Ureter (tissue), 1 donor: Measurements from ENCODE around the gene CALM1. TPM values are rescaled to one million over a fixed set of nuclear protein-coding genes. Genes with fewer than 3 reads are reported as not detected.

ENCODE experiments used
- DNase-seq: peaks from one replicate; pipeline ENCODE4 v3.0.0-alpha.2; 2020; ENCODE audit warnings: low spot score
- total RNA-seq: library from RNA; stranded (reverse); gene quantifications from one replicate; pipeline ENCODE4 v1.2.4, GENCODE V29; 2023
- donor health status: DM: yes; HTN: yes; CAD: no.

Gene CALM1
- total RNA-seq, 1 donor from 2014 or later: 335 TPM

DNA sequence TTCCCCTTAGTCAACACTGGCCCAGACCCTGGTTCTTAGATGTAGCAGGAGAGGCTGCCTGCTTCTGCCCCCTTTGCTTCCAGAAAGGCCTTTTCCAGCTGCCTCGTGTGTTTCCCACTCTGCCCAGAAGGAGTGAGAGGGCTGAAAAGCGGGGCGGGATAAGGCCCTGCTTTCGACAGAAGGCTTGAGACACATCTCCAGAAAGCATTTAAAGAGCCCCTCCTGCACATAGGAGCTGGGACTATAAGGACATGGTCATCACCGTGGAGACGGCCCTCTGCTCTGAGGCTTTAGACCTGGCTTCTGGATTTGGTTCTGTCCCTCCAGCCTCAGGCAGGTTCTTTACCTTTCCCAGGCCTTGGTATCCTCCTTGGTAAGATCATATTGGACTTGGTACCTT, 11.9 kb downstream of the CALM1 start:
- DNase-seq: no peak

DNA sequence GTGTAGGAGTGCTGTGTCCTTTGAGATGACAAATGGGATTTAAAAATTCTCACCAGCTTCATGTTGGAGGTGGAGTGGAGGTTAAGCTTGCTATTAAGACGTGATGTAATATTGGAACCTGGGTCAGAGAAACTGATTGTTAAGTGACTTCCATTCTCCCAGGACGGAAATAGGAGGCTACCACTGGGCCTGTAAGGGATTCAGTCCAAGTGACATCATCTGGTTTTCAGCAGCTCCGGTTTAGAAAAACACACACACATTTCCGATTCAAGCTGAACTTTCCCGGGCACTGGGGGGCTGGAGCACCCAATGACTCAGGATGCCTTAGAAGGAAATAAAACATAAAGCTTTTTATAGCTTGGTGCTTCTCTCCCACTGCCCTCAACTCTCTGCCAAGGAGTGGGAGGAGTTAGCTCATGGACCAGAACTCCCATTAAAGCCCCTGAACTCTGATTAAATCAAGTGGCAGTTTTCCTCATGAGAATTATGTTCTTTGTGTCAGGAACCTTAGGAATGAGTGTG, 12.4 kb downstream of the CALM1 start:
- DNase-seq: peak; percentile 70

DNA sequence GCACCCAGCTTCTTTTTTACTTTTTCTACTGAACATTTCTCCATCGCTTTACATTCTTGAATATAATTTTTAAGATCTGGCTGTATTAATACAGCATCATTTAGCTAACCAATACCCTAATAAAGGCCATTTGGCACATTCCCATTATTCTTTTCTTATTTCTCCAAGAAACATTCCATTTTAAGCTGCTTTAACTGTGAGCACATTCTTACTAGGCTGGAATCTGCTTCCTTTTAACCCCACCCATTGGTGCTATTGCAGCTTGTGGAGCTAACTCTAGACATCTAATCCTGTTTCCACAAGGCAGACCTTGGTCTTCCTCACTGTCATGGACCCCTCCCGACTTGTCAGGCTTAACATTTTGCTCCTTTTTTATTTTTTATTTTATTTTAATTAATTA, 15.2 kb downstream of the CALM1 start:
- DNase-seq: no peak

DNA sequence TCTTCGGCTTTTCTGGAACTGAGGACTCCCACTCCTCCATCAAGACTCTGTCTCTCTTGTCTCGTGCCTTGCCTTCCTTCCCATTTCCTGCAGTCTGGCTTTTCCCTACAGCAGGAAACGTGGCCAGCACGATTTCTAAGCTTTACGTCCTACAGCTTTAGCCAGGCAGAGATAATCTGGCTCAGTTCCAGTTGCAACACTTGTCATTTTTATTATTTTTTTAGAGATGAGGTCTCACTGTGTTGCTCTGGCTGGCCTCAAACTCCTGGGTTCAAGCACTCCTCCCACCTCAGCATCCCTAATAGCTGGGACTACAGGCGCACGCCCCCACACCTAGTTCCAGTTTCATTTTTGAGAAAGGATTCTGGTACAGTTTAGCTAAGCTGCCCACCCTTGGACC, 19.9 kb downstream of the CALM1 start:
- DNase-seq: no peak

DNA sequence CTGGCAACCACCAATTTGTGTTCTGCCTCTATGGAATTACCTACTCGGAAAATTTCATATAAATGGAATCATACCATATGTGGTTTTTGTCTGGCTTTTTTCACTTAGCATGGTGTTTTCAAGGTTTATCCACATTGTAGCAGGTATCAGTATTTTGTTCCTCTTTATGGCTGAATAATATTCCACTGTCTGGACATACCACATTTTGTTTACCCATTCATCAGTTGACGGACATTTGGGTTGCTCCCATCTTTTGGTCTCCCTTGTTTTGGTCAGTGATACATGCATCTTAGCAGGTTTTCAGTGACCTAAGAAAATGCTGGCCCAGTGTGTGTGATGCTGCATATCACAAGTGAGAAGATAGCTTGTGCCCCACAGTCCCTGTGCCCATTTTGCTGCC, 21.2 kb downstream of the CALM1 start:
- no peak for DNase-seq

DNA sequence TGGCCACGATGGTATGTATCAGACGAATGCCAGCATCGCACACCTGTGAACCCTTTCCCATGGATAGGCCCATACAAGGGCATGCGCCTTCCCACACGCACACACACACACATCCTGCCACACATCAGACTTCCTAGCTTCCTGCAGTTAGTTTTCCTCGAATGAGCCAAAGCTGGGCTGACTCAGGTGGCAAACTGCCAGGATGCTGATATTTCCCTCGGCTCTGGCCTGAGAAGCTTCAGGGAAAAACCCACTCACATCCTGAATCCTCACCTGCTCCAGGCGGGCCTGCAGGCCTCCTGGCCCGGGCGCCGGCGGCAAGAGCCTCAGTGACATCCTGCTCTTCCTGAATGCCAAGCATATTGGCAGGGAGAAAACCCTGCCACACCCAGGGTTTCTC, 22.4 kb downstream of the CALM1 start:
- DNase-seq: peak; percentile 86

DNA sequence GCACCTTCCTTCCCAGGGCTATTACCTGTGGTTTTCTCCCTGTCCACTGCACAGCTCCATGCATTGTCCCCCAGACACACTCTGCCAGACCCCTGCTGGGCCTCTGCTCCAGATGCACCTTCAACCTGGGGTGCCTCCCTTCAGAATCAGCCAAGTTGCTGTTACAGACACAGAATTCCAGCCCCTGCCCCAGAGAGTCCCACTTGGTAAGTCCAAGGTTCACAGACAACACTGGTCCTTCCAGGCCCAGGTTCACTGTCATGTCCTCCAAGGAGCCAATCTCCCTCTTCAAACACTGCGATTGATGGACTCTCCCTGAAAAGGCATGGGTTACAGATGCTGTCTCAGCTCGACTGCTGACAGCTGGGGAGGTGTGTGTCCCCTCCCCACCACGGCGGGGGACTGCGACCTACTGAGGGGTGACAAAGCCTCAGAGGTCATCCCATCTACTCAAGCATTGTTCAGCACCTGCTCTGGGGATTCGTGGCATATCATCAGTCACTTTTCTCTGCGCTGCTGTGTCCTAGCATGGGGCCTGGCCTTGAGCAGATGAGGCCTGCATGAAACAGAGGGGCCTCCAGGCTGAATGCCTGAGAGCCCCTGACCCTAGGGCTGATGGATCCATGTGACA, 24.3 kb downstream of the CALM1 start:
- DNase-seq: no peak

DNA sequence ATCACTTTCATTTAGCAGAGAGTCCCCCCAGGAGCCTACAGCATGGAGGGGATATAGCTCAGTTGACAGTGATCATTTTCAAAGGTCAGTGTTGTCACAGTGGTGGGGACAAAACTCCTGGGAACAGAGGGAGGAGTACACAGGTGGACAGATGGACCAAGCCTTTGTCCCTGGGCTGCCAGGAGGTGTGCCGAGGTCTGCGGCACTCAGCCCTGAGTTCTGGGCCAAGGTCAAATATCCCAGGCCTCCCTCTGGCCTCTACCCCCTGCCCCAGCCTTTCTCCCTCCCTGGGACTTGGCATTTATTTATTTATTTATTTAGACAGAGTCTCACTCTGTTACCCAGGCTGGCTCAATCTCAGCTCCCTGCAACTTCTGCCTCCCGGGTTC, 24.8 kb downstream of the CALM1 start:
- no peak for DNase-seq

DNA sequence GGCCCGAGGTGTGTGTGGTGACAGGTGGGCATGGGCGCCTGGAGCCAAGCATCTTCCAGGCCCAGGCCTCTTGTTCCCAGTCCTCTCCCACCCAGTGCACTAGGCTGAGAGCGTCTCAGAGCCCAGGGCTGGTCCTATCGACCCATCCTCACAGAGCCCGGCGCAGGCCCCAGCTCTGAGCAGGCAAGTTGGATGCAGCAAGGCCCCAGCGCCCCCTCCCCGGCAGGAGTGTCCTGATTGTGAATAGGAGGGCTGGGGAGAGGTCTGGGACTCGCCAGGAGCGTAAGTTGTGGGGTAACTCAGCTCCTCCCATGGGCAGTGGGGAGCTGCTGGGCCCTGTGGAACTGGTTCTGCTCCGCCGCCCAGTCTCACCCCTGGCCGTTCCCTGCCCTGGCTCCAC, 26.3 kb downstream of the CALM1 start:
- DNase-seq: no peak

DNA sequence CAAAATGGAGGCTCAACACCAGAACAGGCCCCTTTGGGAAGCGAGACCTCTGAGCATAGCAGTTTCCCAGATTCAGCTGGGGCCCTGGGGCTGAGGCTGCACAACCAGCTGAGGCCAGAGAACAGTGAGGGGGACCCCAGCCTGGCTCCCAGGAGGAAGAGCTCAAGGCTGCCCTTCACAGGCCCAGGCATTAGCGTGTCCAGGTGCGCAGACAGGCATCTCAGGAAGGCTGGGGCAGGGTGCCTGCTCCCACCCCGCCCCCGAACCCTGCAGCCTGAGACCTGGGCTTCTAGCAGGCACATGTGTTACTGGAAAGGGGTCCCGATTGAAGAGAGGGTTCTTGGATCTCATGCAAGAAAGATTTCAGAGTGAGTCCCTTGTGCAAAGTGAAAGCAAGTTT, 27.2 kb downstream of the CALM1 start:
- no peak for DNase-seq

DNA sequence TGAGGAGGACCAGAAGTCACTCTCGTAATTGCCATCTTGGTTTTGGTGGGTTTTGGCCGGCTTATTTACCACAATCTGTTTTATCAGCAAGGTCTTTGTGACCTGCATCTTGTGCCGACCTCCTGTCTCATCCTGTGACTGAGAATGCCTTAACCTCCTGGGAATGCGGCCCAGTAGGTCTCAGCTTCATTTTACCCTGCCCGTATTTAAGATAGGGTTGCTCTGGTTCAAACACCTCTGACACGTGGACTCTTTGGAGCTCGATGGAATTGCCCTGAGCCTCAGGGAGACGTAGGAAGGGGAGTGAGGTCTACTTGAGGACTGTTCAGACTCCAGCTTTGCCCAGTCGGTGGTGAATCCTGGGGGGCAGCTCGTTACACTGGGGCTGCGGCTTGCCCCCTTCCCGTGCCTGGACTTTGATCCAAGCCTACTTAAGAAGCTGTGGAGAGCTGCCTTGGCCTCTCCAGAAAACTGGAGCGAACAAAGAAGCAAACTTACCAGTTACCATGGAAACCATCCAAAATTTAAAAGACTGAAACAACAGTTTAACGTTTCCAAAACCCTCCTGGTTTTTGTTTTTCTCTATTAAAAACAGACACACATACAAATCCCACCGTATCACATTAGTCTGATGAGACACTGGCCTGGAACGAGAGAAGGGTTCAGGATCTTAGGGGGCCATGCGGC, 28.0 kb downstream of the CALM1 start:
- no peak for DNase-seq

DNA sequence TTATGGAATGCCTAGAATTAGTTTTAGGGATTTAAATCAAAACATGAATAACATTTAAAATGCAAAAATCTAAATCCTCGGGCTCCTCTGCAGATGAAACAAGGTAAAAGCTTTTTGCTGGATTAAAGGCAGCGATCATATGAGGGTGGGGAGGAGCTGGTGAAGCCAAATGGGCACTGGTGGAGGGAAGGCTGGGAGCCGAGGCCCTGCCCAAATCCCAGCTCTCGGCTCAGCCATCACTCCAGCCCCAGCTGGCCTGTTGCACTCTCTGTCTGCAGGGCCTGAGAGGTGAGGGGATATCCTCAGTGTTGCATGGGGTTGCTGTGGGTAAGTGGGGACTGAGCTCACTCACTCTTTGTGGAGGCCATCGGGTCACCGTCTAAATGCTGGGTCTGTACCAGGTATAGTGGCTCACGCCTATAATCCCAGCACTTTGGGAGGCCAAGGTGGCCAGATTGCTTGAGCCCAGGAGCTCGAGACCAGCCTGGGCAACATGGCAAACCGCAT, 28.6 kb downstream of the CALM1 start:
- DNase-seq: no peak

DNA sequence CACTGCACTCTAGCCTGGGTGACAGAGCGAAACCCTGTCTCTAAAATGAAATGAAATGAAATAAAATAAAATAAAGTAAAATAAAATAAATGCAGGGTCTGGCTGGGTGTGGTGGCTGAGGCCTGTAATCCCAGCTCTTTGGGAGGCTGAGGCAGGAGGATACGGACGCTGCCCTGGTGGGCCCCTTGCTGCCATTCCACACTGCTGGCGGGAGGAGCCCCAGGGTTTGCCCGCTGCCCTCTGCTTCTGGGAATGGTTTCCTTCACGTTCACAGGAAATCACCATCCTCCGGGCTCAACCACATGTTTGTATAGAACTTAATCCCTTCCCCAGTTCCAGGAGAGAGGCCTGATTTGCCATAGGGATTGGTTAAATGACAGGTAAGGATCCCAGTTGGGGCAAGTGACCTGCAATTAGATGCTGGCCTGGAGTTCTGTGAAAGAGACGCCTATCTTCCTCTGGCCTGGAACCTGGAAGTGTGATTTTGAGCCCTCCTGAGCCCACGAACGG, 29.3 kb downstream of the CALM1 start:
- DNase-seq: no peak

DNA sequence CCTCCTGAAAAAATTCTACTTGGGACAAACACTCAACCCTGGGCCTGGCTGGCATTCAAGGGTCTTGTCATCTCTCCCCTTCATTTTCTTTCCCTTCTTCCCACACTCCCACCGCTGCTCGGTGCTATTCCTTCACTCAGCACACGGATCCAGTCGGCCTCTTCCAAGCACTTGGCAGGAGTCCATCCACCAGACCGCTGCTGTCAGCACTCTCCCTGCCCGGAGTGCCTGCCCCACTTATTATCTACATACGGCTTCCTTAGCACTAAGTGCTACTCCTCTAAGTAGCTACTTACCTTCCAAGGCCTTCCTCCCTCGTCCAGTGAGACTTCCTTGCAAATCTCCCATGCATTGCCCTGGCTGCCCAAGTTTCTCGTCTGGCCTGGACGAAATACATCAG, 29.8 kb downstream of the CALM1 start:
- DNase-seq: peak; percentile 47

DNA sequence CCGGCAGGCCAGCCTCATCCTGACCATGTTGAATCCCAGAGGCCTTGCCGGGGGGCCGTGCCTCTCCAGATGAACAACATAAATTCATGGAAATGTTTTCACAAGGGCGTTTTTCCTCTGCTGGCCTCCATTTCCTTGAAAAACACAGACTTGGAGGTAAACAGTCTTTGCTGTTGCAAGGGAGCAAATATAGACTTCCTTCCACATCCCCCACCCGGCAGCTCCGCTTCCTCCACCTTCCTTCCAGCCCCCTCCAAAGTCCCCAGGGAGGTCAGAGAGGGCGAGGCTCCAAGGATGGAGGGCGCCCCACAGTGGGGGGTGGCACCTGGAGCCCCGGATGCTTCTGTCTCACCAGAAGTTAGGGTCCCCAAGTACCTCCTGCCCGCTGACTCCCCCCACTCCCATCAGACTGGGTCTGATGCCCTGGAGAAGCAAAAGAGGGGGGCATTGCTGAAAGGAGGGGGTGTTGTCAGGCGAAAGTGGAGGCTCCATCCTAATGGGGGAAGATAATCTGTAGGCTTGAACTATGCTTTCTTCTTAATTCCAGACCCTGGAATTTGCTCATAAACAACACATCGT, 31.1 kb downstream of the CALM1 start:
- DNase-seq: no peak

DNA sequence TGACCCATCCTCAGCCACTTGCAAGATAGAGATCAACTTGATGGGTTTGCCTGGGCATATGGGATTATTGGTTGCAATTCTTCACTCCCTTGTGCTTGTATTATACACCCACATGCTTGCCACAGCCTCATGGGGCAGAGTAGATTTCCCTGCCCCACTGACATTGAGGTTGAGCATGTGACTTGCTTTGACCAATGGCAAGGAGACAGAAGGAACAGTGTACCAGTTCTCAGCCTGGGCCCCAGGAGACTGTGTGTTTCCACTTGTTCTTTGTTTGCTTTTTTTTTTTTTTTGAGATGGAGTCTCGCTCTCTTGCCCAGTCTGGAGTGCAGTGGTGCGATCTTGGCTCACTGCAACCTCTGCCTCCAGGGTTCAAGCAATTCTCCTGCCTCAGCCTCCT, 31.8 kb downstream of the CALM1 start:
- no peak for DNase-seq

DNA sequence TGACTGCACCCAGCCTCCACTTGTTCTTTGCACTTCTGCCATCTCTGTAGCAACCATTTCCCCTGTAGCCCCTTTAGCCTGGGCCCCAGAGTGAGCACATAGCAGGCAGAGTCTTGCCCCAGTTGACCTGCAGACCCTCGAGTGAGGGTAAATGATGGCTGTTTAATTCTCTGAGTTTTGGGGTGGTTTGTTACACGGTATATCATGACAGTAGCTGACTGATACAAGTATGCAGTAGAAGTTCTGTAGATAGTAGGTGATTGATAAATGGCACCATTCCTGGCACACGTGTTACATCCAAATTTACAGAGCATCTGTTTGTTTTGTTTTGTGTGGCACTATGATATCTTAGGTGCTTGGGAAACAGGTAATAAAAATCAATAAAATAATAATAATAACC, 32.4 kb downstream of the CALM1 start:
- no peak for DNase-seq

DNA sequence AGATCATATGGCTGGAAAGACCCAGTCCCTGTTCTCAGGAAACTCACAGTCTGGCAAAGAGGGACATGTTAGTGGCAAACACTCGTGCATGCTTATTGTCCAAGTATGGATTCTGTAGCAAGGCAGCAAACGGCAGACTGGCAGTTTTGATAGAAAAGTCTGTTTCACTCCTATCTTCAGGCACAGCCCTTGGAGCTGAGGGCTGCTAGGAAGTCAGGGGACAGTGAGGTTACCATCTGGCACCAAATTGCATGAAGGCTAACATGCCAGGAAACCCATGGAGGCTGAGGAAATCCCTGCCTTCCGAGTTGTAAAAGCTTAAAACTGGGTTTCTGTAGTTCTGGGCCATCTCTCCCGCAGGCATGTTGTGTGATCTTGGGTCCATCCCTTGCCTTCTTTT, 32.9 kb downstream of the CALM1 start:
- DNase-seq: no peak

DNA sequence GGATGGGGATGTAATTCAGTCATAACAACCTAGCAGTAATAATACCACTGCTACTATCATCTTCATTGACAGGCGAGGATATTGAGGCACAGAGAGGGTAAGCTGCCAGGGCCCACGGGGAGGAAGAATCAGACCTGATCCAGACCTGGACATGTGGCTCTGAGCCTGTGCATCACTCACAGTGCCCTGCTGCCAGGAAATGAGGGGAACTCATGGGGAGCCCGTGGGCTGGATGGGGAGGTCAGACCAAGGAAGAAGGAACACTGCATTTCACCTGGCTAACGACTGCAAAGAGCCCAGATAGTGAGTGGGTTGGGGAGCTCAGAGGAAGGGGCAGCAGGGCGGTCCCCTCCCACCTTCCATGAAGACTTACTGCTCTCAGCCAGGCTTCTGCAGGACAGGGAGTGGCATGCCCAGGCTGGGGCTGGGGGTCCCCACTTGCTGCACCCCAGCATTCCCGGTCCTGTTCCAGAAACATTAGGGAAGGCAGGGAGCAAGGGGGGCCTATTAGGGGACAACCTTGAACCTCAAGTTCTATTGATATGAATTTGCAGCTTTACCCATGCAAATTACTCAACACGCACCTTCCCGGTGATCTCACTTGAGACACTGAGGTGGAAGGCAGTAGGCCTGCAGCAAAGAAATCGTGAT, 37.7 kb downstream of the CALM1 start:
- DNase-seq: no peak

DNA sequence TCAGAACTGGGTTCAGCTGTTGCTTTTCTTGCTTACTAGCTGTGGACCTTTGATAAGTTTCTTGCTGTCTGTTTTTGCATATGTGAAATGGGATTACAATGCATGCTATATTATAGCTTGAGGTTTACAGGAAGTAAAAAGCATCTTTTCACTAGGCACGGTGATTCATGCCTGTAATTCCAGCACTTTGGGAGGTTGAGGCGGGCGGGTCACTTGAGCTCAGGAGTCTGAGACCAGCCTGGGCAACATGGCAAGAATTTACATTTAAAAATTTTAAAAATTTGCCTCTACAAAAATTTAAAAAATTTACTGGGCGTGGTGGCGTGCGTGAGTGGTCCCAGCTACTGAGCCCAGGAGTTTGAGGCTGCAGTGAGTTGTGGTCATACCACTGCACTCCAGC, 42.0 kb downstream of the CALM1 start:
- DNase-seq: no peak

DNA sequence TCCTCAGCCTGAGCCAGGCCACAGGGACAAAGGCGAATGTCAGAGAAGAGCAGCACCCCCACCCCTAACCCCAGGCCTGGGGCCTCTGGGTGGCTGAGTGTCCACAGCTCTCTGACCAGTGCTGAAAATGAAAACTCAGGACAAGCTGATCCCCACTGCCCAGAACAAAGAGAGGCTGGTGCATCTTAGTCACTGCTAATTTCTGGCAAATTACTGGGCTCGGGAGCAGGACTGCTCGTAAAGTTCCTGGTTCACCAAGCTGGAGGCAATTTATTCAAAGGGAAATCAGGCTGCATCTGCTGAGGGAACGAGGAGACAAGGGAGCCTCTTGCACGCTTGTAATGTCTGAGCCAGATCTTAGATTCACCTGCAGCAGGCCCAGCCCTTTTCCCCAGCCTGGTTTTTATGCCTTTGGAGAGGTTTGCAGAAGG, 43.2 kb downstream of the CALM1 start:
- DNase-seq: no peak

DNA sequence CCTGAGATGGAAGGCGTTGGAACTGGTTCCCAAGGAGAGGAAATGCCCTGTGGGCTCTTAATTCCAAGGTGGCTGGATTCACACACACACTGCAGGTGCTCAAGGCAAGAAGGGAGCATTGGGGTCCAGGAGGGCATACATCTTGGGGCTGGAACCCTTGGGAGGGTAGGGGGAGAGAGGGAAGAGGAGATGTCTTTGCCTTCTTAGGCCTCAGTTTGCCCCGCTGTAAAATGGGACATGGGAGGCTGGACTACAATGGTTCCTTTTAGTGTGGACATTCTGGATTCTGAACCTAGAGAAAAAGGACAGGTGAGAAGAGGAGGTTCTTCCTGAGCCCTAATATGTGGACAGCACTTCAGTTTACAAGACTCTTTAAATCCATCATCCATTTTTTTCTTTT, 43.8 kb downstream of the CALM1 start:
- DNase-seq: no peak
